ENCODE results near the gene MYH9. TPM values are rescaled to one million over a fixed set of nuclear protein-coding genes. Genes with fewer than 3 reads are reported as not detected.

Gene MYH9
- total RNA-seq, 2 experiments from 2014 or later, result 112 to 223 TPM

DNA sequence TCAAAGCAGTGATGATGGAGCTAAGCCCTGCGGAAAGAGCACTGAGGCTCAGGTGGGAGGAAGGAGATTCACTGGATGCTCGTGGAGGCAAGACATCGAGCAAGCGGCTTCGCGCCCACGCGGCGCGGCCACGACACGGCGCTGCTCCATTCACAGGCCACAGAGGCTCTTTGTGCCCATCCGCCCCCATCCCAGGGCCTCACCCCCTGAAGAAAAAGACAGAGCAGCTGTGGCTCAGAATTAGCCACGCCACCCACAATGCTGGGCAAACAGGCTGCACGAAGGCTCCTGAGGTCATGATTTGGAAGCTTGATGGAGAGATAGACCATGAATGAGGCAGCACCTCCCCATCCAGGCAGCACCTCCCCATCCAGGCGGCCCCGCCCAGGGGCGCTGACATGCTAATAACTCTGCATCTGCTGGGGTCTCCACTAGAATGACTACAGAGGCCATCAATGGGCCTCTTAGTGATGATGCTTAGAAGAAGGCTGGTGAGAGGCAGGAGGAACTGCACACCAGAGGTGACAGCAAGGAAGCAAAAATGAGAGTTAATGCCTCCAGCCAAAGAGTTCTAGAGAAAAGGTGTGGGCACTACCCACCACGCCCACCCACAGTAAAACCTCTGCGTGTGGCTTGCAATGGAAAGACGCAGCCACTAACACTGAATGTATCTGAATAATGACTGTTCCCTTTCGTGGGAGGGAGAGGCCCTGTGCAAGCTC, 43.5 kb downstream of the MYH9 start:
- H3K4me3 ChIP-seq (ENCODE audit: low read depth, low read length, poor library complexity, severe bottlenecking), result no peak overlapping the region
- H3K4me1 ChIP-seq (ENCODE audit: insufficient read depth, low read length, poor library complexity, severe bottlenecking), result no peaks in the 10 kb centered on the region
- H3K27ac ChIP-seq (ENCODE audit: low read depth, low read length, poor library complexity, severe bottlenecking), result no peak overlapping the region
- ChIA-PET CTCF (ENCODE audit: unreplicated experiment) (no interaction called here), POLR2A (no interaction called here)
- no peak overlapping the region for H2AFZ ChIP-seq (ENCODE audit: low read length)
- peaks cover 40% of the 10 kb centered on the region for H3K79me2 ChIP-seq (ENCODE audit: insufficient read depth, low read depth, low read length)
- H3K9me3 ChIP-seq (ENCODE audit: low read length), result no peaks in the 10 kb centered on the region
- no TSS peak for BruUV-seq (replicated peaks)
- H3K9me2 ChIP-seq (ENCODE audit: insufficient read depth, low read length), result no peaks in the 10 kb centered on the region
- no peak overlapping the region for H3K4me2 ChIP-seq (ENCODE audit: low read length)
- intact Hi-C loops (cut with micrococcal nuclease; ENCODE audit: unreplicated experiment), result no loop called here
- no peak for TF ChIP-seq EZH2phosphoT487 (IDR thresholded peaks at IDR 0.05; ENCODE audit: borderline replicate concordance, low read depth, low read length)
- no peak for TF ChIP-seq CTCF (conservative IDR thresholded peaks at IDR 0.05; ENCODE audit: low read length)
- DNase-seq (ENCODE audit: low spot score), result no peak
- H4K20me1 ChIP-seq (ENCODE audit: insufficient read depth, low read length), result peaks cover 6% of the 10 kb centered on the region; the same call in 1 of the 2 replicates
- H3K36me3 ChIP-seq (ENCODE audit: insufficient read depth, low read length), result peaks cover 87% of the 10 kb centered on the region

- Histone ChIP-seq H4K20me1 (ENCODE audit: insufficient read depth, low read length) (0 out of 2 replicates have a peak, but pooled peaks cover under 1% of the 10 kb centered on the region), H3K9me3 (ENCODE audit: low read length) (no peaks in the 10 kb centered on the region), H3K27ac (ENCODE audit: low read depth, low read length, poor library complexity, severe bottlenecking) (no peak overlapping the region), H3K79me2 (ENCODE audit: insufficient read depth, low read depth, low read length) (peaks cover 34% of the 10 kb centered on the region; the same call in 1 of the 2 replicates), H2AFZ (ENCODE audit: low read length) (no peak overlapping the region), H3K4me1 (ENCODE audit: insufficient read depth, low read length, poor library complexity, severe bottlenecking) (no peaks in the 10 kb centered on the region), H3K4me3 (ENCODE audit: low read depth, low read length, poor library complexity, severe bottlenecking) (no peak overlapping the region), H3K4me2 (ENCODE audit: low read length) (no peak overlapping the region), H3K9me2 (ENCODE audit: insufficient read depth, low read length) (no peaks in the 10 kb centered on the region), H3K36me3 (ENCODE audit: insufficient read depth, low read length) (peaks cover 87% of the 10 kb centered on the region)
- TF ChIP-seq CTCF (conservative IDR thresholded peaks at IDR 0.05; ENCODE audit: low read length) (no peak), EZH2phosphoT487 (IDR thresholded peaks at IDR 0.05; ENCODE audit: borderline replicate concordance, low read depth, low read length) (no peak)
- intact Hi-C loops (cut with micrococcal nuclease; ENCODE audit: unreplicated experiment), result no loop called here
- POLR2A ChIA-PET, result no interaction called here
- CTCF ChIA-PET (ENCODE audit: unreplicated experiment), result no interaction called here
- no peak for DNase-seq (ENCODE audit: low spot score)
- BruUV-seq (replicated peaks), result no TSS peak
Measured at GRCh38 chr22:36343720-36344105, 44.1 kb downstream of the MYH9 start.

GRCh38 chr22:36343070-36343719, 44.6 kb downstream of the MYH9 start:
- no peak overlapping the region for H3K27ac ChIP-seq (ENCODE audit: low read depth, low read length, poor library complexity, severe bottlenecking)
- peaks cover 88% of the 10 kb centered on the region for H3K36me3 ChIP-seq (ENCODE audit: insufficient read depth, low read length)
- DNase-seq (ENCODE audit: low spot score), result no peak
- TF ChIP-seq EZH2phosphoT487 (IDR thresholded peaks at IDR 0.05; ENCODE audit: borderline replicate concordance, low read depth, low read length), result no peak
- no peaks in the 10 kb centered on the region for H3K9me3 ChIP-seq (ENCODE audit: low read length)
- BruUV-seq (replicated peaks), result no TSS peak
- ChIA-PET POLR2A (no interaction called here), CTCF (ENCODE audit: unreplicated experiment) (no interaction called here)
- H4K20me1 ChIP-seq (ENCODE audit: insufficient read depth, low read length), result no peaks in the 10 kb centered on the region
- H2AFZ ChIP-seq (ENCODE audit: low read length), result no peak overlapping the region
- peaks cover 33% of the 10 kb centered on the region; the same call in 1 of the 2 replicates for H3K79me2 ChIP-seq (ENCODE audit: insufficient read depth, low read depth, low read length)
- H3K4me1 ChIP-seq (ENCODE audit: insufficient read depth, low read length, poor library complexity, severe bottlenecking), result no peaks in the 10 kb centered on the region
- H3K4me3 ChIP-seq (ENCODE audit: low read depth, low read length, poor library complexity, severe bottlenecking), result no peak overlapping the region
- H3K4me2 ChIP-seq (ENCODE audit: low read length), result no peak overlapping the region
- no peaks in the 10 kb centered on the region for H3K9me2 ChIP-seq (ENCODE audit: insufficient read depth, low read length)
- intact Hi-C loops (cut with micrococcal nuclease; ENCODE audit: unreplicated experiment), result no loop called here
